T-helper 17 cell (primary cell): ENCODE measurements around the gene SLC22A5. TPM values are rescaled to one million over a fixed set of nuclear protein-coding genes. Genes with fewer than 3 reads are reported as not detected.

Source experiments
- ATAC-seq: fragments of 150-1000 bp; cut with Tn5 transposase; 2 replicates; pipeline ENCODE4 v1.10.0; 2021; ENCODE audit warnings: mild to moderate bottlenecking, moderate library complexity
- DNase-seq, 3 donors: peaks; one replicate each; pipeline versions ENCODE4 v3.0.0 to v3.0.0-alpha.2; 2020 to 2021
- H3K9me3 ChIP-seq: one replicate; pipeline ENCODE4 v1.7.0; 2013; ENCODE audit warnings: low read length, mild to moderate bottlenecking; ENCODE audit not compliant: control insufficient read depth, poor library complexity, severe bottlenecking
- H3K27ac Mint-ChIP-seq: one replicate; pipeline ENCODE4 v1.8.0; 2022; ENCODE audit warnings: mild to moderate bottlenecking, moderate library complexity, mixed read lengths
- H3K27me3 Mint-ChIP-seq: one replicate; pipeline ENCODE4 v1.8.0; 2022; ENCODE audit warnings: mixed read lengths
- H3K36me3 Mint-ChIP-seq: one replicate; pipeline ENCODE4 v1.8.0; 2022; ENCODE audit warnings: low read depth, mixed read lengths
- H3K4me1 Mint-ChIP-seq: one replicate; pipeline ENCODE4 v1.8.0; 2022; ENCODE audit warnings: mild to moderate bottlenecking, mixed read lengths
- H3K4me3 Mint-ChIP-seq: one replicate; pipeline ENCODE4 v1.8.0; 2022; ENCODE audit warnings: mild to moderate bottlenecking, moderate library complexity, mixed read lengths
- total RNA-seq, 4 donors: library from RNA in 2 of 4; stranded (reverse) in 2 of 4; gene quantifications; one replicate each; pipeline ENCODE4 v1.2.3 and lab custom pipeline; 2022 to 2026

Gene SLC22A5
- total RNA-seq, 2 donors from 2014 or later = 3.4 to 3.7 TPM

GRCh38 chr5:132425009-132425937, 55.8 kb downstream of the SLC22A5 start:
- Mint-ChIP-seq H3K27ac (peak overlapping the region; percentile 99), H3K27me3 (no peaks in the 10 kb centered on the region), H3K36me3 (peaks cover 6% of the 10 kb centered on the region), H3K4me3 (peak overlapping the region; percentile 86), H3K4me1 (peaks cover 86% of the 10 kb centered on the region)
- H3K9me3 ChIP-seq = no peaks in the 10 kb centered on the region
- peak; percentile 77 for ATAC-seq
- DNase-seq = peak in 2 of 3 donors; percentile 29 to 56

GRCh38 chr5:132425975-132426524, 56.5 kb downstream of the SLC22A5 start:
- H3K4me3 Mint-ChIP-seq = peak overlapping the region; percentile 86
- peaks cover 5% of the 10 kb centered on the region for H3K36me3 Mint-ChIP-seq
- no peaks in the 10 kb centered on the region for H3K9me3 ChIP-seq
- ATAC-seq (no peak), DNase-seq (no peak)
- peak overlapping the region; percentile 99 for H3K27ac Mint-ChIP-seq
- H3K27me3 Mint-ChIP-seq = no peaks in the 10 kb centered on the region
- H3K4me1 Mint-ChIP-seq = peaks cover 86% of the 10 kb centered on the region

GRCh38 chr5:132426525-132427138, 57.1 kb downstream of the SLC22A5 start:
- Mint-ChIP-seq H3K4me3 (peak overlapping the region; percentile 86), H3K27me3 (no peaks in the 10 kb centered on the region), H3K36me3 (peaks cover 5% of the 10 kb centered on the region), H3K27ac (peak overlapping the region; percentile 99), H3K4me1 (peaks cover 86% of the 10 kb centered on the region)
- ATAC-seq (peak; percentile 46), DNase-seq (peak in 1 of 3 donors; percentile 46)
- no peaks in the 10 kb centered on the region for H3K9me3 ChIP-seq

GRCh38 chr5:132427281-132428146, 58.0 kb downstream of the SLC22A5 start:
- no peaks in the 10 kb centered on the region for H3K27me3 Mint-ChIP-seq
- DNase-seq = peak in 2 of 3 donors; percentile 37 to 46
- peaks cover 91% of the 10 kb centered on the region for H3K4me1 Mint-ChIP-seq
- H3K36me3 Mint-ChIP-seq = peaks cover 5% of the 10 kb centered on the region
- H3K9me3 ChIP-seq = no peaks in the 10 kb centered on the region
- peak; percentile 77 for ATAC-seq
- peak overlapping the region; percentile 86 for H3K4me3 Mint-ChIP-seq
- peak overlapping the region; percentile 99 for H3K27ac Mint-ChIP-seq

GRCh38 chr5:132428147-132428482, 58.6 kb downstream of the SLC22A5 start:
- H3K9me3 ChIP-seq = no peaks in the 10 kb centered on the region
- ATAC-seq (no peak), DNase-seq (no peak)
- H3K36me3 Mint-ChIP-seq = peaks cover 9% of the 10 kb centered on the region
- H3K4me1 Mint-ChIP-seq = peaks cover 92% of the 10 kb centered on the region
- no peaks in the 10 kb centered on the region for H3K27me3 Mint-ChIP-seq
- peak overlapping the region; percentile 99 for H3K27ac Mint-ChIP-seq
- H3K4me3 Mint-ChIP-seq = peak overlapping the region; percentile 66

GRCh38 chr5:132428484-132429462, 59.3 kb downstream of the SLC22A5 start:
- DNase-seq (no peak), ATAC-seq (no peak)
- Mint-ChIP-seq H3K27me3 (no peaks in the 10 kb centered on the region), H3K36me3 (peaks cover 6% of the 10 kb centered on the region), H3K27ac (peak overlapping the region; percentile 99), H3K4me3 (peak overlapping the region; percentile 66), H3K4me1 (peaks cover 88% of the 10 kb centered on the region)
- no peaks in the 10 kb centered on the region for H3K9me3 ChIP-seq

- Mint-ChIP-seq H3K27ac (peak overlapping the region; percentile 99), H3K4me3 (peak overlapping the region; percentile 33), H3K4me1 (peaks cover 88% of the 10 kb centered on the region), H3K27me3 (no peaks in the 10 kb centered on the region), H3K36me3 (peaks cover 10% of the 10 kb centered on the region)
- ATAC-seq (no peak), DNase-seq (no peak)
- no peaks in the 10 kb centered on the region for H3K9me3 ChIP-seq
Observed at GRCh38 chr5:132429463-132430440, 60.2 kb downstream of the SLC22A5 start.

- Mint-ChIP-seq H3K27ac (peak overlapping the region; percentile 99), H3K36me3 (peaks cover 11% of the 10 kb centered on the region), H3K4me3 (no peak overlapping the region), H3K27me3 (no peaks in the 10 kb centered on the region), H3K4me1 (peaks cover 83% of the 10 kb centered on the region)
- H3K9me3 ChIP-seq = no peaks in the 10 kb centered on the region
- ATAC-seq (no peak), DNase-seq (no peak)
Observed at GRCh38 chr5:132430746-132431145, 61.2 kb downstream of the SLC22A5 start.

- no peak for ATAC-seq
- peaks cover 11% of the 10 kb centered on the region for H3K36me3 Mint-ChIP-seq
Observed at GRCh38 chr5:132431632-132432031, 62.1 kb downstream of the SLC22A5 start.

GRCh38 chr5:132433141-132433540, 63.6 kb downstream of the SLC22A5 start:
- Mint-ChIP-seq H3K4me1 (peaks cover 85% of the 10 kb centered on the region), H3K4me3 (peak overlapping the region; percentile 52), H3K27ac (peak overlapping the region; percentile 99), H3K36me3 (peaks cover 11% of the 10 kb centered on the region), H3K27me3 (no peaks in the 10 kb centered on the region)
- ATAC-seq = no peak
- DNase-seq = no peak
- H3K9me3 ChIP-seq = no peaks in the 10 kb centered on the region

More at GRCh38 chr5:132431632-132432031, 62.1 kb downstream of the SLC22A5 start:
- H3K27ac Mint-ChIP-seq = peak overlapping the region; percentile 99
- DNase-seq = no peak
- H3K9me3 ChIP-seq = no peaks in the 10 kb centered on the region
- peaks cover 82% of the 10 kb centered on the region for H3K4me1 Mint-ChIP-seq
- no peaks in the 10 kb centered on the region for H3K27me3 Mint-ChIP-seq
- H3K4me3 Mint-ChIP-seq = peak overlapping the region; percentile 63
